HG03196 (cell line): ENCODE data around the gene MLLT10.

Experiments
- ATAC-seq: cut with Tn5 transposase; IDR thresholded peaks from one replicate; pipeline ENCODE4 v1.9.1; 2021; ENCODE audit not compliant: unreplicated experiment

Gene MLLT10

DNA sequence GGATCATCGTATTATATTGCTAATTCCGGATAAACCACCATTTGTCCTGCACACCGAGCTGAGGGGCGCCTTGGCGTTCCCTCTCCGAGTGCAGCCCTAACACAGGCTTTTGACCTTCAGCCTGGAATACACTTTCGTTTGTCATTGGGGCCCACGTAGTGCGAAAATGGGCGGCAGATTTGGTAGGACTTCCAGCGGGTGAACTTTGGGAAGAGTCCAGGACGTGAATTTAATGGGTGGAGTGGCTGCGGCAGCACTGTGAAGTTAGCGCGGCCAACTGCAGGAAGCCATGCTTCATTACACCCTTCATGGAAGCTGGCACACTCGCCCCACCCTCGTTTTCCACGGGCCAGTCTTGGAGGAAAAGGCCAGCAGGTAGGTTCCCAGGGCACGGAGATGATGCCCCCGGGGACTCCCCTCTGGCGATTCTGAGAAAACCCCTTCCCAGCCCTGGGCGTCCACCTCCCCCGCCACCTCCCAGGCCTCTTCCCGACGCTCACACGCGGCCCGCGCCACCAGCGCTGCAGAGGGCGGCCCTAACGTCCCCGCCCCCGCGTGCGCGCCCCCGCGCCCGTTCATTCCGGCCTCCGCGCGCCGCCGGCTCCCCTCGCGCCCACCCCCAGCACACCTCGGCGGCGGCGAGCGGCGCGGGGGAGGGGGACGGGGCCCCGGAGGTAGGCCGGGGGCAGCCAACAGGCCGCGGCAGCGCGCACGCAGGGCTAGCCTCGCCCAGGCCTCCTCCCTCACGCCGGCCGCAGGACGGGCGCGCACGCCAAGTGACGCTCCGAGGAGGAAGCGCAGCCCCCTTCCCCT, at the start of gene MLLT10:
Gene MLLT10, plus strand, starts transcription at position 766 of the 813 bp plus-strand sequence. CDS start 413 bp downstream, outside the sequence.
- ATAC-seq = peak; percentile 85

DNA sequence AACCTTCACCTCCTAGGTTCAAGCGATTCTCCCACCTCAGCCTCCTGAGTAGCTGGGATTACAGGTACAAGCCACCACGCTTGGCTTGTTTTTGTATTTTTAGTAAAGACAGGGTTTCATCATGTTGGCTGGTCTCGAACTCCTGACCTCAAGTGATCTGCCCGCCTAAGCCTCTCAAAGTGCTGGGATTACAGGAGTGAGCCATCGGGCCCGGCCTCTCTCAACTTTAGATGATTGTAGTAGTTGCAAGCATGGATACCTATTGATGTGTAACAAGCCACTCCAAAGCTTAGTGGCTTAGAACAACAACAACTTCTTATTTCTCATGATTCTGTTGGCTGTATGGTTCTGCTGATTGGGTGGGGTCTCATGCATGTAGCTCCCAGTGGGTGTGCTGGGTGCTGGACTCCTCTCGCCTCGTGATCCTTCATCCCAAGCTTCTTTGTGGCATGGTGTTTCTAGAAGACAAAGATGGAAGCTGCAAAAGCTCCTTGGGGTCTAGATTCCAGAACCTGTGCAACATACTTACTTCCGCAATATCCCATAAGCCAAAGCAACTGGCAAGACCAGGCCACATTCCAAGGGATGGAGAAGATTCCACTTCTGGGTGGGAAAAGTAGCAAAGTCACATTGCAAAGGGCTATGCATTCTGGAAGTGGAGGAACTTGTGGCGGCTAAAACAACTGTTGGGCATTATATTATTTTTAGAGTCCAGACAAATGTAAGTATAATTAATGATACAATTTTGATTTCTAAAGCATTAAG, 46.4 kb upstream of the MLLT10 start:
- no peak for ATAC-seq

DNA sequence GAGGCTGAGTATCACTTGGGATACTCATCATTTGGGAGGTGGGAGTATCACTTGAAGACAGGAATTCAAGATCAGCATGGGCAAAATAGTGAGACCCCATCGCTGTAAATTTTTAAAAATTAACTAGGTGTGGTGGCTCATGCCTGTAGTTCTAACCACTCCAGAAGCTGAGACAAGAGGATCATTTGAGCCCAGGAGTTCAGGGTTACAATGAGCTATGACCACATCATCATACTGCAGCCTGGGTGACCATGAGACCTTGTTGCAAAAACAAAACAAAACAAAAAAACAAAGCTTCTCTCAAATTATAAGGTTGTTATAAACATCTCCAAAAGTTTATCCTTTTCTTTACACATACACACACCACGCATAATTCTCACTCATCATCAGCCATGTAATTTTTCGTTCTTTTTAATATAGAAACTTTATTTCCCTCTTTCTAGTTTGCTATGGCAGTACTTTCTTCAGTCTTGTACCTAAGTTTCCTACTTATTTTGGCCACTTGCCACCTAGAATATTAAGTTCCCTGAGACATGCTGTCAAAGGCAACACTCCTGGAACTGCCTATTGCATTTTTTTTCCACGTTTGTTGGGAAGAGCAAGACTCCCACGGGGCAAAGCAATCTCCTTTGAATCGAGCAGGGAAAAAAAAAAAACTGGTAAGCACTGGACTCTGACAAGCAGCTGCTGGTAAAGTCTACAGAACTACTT, 45.6 kb upstream of the MLLT10 start:
- ATAC-seq = no peak

DNA sequence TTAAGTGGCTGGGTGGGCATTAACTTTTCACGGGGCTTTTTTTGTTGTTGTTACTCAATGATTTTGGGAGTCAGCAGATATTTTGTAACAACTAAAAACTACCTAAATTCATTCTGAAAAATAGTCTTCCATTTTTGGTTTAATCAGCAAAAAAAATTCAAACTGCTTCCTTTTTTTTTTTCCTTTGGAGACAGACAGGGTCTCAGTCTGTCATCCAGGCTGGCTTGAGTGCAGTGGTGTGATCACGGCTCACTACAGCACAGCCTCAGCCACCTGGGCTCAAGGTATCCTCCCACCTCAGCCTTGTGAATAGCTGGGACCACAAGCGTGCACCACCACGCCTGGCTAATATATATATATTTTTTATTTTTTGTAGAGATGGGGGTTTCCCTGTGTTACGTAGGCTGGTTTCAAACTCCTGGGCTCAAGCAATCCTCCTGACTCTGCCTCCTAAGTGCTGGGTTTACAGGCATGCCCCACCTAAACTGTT, 45.0 kb upstream of the MLLT10 start:
- ATAC-seq = no peak

DNA sequence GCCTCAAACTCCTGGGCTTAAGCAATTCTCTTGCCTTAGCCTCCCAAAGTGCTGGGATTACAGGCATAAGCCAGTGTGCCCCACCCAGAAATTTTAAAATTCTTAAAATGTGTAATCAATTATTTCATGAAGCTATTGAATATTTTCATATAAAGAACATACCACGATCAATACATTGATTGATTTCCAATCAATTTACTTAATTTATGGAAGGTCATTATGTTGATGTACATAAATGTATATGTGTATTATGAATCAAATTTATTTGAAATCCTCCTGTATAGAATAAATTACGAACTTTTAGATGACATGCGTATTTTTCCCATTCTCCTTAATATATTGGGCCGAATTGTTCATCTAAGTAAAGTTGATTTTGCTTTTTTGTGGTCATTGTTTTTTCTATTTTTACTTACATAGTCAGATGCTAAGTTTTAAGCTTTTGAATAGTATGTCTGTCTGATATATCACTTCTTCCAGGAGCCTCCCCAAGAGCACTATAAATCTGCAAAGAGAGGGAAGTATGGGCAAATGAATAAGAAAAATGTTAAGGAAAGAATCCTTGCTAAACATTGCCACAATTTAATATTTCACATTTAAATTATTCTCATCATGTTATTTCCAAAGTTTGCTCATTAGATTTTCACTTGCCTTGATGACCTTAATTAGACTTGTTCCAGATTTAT, 43.9 kb upstream of the MLLT10 start:
- ATAC-seq = no peak

DNA sequence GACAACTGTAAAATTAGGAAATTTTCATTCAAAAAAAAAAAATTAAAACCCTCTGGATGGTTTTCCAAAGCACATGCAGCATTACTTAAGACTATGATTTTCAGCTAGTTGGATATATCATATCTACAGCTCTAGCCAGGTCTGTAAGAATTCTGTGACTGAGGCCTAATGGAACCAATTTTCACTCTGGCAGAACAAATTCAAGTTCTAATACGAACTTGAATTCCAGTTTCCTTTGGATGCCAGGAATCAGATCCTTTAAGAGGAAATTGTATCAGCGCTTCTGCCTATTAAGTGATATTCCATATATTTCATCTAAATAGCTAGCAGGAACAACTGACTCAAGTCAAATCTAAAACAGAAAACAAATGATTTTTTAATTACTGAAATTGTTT, 43.3 kb upstream of the MLLT10 start:
- no peak for ATAC-seq

DNA sequence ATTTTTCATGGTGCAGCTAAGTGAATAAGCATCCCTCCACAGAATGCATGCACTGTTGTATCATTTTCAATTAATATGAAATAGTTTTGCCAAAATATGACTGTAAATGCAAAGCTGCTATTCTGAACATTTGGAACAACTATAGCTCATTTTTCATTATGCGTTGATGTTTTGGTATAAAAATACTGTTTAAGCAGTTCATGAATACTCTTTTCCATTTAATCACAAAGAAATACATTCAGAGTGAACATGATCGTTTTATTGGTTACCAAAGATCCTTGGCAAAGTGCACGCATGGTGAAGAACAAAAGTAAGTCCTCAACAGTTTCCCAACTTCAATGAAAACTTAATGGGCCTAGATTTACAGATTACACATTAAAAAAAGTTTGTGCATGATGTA, 41.6 kb upstream of the MLLT10 start:
- no peak for ATAC-seq

DNA sequence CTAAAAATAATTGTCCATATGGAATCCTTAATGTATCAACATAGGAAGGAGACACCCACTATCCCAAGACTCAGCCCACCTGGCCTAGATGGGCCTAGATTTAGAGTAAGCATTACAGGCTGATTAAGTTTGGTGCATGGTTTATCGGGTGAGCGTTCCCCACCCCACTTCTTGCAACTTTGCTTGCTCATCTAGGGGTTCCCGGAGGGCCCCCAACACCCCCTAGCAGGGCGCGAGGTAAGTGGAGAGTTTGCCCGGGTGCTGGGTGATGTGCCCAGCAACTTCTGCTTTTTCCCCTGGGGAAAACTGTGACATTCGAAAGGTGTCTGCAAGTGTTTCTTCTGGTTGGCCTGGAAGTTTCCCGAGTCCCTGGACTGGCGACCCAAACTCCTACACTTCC, 40.2 kb upstream of the MLLT10 start:
- no peak for ATAC-seq

DNA sequence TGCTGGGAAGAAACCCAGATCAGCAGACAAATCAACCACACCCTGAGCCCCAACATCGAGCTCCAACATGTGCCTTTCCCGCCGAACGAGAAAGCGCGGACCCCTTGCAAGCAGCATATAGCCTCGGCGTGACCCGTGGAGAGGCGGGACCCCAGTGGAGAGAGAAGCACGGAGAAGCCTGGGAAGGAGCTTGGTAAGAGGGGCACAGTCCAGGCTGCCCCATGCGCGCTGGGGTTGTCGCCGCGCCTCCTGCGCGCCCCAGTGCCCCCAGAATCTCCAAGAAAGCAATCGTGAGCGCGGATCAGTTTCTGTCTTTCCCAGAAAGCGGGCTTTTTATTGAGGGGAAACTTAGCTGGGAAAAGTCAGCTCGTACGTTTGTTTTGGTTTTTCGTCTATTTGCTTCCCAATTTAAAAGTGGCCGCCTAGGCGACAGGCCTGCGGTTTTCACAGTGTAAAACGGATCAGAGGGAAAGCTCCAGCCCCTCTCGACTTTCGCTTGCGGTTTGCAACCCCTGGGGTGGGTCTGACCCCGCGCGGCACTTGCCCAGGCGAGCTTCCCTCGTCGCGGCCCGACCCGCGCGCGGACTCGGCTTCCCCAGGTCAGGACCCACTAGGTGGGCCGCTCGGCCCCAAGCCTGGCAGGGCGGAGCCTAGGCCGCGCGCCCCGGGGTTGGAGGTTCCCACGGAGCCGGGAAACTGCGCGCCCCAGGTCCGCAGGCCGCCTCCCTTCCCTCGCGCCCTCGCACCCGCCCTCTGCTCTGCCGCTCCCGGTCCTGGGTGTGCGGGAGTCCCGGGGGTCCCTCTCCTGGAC, 39.6 kb upstream of the MLLT10 start:
- no peak for ATAC-seq

DNA sequence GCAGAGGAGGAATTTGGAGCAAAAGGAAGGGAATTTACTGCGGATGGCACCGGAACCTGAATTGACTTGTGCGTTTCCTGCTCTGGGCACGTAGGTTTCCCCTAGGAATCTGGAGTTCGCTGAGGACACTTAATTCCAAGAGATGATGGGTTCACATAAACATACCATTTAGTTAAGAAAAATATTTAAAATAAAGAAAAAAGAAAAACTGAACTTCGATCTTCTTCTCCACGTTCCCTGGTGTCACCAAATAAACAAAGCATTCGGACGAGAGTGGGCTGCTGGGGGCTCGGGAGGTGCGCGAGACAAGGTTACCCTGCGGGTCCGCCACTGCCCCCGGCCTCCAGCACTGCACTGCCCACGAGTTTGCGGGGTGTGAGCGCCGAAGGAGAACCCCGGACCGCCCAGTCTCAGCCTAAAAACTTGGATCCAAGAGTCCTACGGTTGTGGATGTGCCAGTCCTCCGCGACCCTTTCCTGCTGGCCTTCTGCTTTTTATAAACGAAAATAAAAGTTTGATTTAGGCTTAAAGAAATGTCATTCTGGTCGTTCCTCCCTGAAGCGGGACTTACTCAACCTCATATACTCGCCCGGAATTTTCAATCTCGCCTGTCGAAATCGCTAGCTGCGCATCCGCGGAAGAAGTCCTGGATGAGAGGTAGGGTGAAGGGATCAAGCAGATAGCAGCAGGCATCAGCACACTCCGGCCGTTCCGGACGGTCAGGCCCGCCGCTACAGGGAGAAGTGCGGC, 38.9 kb upstream of the MLLT10 start:
- ATAC-seq = peak; percentile 2

DNA sequence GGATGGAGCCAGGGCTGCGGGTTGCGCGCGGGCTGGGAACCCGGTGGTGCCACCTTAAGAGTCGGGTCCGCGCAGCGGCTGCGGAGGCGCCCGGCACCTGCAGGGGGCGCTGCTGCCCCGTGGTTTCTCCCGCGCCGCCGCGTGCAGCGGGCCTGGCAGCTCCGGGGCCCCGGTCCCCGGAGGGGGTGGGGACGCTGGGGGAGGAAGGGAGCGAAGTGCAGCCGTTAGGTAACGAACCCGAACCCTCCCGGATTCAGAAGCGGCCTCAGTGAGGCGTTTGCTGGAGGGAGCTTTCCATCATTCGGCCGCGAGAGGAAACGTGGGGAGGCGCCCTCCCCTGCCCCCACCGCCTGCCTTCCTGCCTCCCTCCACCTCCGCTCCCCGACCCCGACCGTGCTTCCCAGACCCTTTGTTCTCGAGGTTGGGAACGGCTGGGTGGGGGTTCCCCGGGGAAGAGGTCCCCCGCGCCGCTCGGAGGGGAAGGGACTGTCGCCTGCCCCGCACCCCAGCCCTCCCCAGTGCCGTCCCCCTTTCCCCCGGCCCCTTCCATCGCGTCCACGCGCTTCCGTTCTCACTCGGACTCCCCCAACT, 38.2 kb upstream of the MLLT10 start:
- peak; percentile 84 for ATAC-seq

DNA sequence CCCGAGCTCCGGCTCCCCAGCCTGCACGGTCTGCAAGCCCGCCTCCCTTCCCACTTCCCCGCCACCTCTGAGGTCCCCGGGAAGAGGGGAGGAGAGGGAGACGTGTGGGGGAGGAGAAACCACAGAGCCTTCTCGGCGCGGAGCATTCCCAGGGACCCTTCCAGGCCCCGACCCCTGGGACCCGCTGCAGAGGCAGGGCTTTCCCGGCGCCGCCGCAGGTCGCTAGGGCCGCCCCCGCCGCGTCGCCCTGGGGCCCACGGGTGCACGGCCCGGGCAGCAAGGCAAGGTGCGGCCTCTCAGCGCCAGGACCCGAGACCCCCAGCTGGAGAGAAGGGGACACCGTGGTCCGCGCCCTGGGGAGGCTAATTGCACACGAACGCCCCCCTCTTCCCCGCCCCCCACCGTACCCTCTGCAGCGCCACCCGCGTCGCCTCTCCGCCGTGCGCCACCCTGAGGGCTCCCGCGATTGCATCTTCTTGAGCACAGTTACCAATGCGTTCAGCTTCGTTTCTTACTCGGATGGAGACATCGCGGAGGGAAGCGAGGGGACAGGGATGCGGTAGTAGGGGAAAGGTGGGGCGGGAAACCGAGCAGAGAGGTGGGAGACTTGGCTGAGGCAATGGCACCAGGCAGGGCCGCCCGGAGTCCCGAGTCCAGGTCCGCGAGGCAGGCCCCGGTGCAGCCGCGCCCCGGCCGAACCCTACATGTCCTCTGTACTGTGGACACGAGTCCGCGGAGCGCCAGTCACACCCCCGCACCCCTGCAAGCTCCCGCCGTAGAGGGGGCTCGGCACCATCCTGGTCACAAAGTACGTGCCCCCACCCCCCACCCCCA, 37.5 kb upstream of the MLLT10 start:
- no peak for ATAC-seq

DNA sequence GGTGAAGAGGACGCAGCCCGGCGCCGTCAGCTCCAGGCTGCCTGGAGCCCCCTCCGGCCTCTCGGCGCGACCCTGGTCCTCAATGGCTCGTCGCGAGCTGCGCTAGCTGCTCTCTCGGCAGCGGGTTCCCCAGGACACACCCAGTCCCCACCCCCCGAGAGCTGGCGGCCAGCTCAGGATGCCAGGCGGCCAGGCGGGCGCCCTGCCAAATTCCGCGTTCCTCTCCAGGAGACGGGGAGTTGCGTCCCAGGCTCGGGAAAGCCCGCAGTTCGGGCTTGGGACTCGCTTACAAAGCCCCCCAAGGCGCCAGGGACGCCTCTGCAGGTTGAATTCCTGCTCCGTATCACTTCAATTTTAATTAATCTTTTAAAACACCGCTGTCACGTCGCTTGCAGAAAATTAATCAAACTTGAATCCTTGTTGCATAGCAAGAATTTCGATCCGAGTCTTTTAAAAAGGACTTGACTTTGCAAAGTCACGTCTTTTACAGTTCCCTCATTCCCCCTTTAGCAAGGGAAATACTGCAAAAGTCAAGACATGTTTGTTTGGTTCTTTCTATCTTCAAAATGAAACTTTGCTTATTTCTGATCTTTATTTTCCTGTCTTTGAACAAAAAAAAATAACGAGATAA, 36.7 kb upstream of the MLLT10 start:
- ATAC-seq = no peak

DNA sequence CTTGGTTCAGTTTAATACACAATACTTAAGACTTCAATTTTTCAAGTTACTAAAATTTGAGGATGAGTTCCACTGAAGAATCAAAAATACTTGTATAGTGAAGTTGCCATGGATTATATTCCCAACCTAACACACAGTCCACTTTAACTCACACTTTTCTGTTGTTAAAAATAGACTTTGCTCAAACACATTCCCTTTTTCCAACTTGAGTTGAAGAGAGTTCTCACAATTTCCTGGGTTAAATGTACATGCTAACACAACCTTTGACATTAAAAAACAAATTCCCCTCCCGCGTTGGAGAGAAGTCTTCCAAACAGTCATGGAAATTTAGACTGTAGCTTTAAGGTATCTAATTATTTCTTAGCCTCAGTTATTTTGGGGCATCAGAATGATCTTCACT, 35.7 kb upstream of the MLLT10 start:
- ATAC-seq = no peak

DNA sequence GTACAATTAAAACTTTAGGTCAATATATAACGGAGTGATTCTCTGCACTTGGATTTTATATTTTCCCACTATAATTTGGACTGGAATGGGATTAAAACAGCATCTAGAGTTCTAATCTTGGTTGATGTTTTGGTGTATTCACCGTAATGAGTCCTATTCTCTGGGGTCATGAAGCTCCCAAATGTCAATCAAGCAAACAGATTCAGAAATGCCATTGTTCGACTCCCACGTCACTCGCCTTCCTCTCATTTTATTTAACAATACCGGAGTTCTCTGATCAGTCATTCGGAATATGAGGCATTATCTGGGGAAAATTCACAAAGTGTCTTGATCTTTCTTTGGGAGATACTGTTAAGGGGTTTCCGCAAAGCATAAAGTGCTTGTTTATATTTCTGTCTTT, 35.0 kb upstream of the MLLT10 start:
- ATAC-seq = no peak

DNA sequence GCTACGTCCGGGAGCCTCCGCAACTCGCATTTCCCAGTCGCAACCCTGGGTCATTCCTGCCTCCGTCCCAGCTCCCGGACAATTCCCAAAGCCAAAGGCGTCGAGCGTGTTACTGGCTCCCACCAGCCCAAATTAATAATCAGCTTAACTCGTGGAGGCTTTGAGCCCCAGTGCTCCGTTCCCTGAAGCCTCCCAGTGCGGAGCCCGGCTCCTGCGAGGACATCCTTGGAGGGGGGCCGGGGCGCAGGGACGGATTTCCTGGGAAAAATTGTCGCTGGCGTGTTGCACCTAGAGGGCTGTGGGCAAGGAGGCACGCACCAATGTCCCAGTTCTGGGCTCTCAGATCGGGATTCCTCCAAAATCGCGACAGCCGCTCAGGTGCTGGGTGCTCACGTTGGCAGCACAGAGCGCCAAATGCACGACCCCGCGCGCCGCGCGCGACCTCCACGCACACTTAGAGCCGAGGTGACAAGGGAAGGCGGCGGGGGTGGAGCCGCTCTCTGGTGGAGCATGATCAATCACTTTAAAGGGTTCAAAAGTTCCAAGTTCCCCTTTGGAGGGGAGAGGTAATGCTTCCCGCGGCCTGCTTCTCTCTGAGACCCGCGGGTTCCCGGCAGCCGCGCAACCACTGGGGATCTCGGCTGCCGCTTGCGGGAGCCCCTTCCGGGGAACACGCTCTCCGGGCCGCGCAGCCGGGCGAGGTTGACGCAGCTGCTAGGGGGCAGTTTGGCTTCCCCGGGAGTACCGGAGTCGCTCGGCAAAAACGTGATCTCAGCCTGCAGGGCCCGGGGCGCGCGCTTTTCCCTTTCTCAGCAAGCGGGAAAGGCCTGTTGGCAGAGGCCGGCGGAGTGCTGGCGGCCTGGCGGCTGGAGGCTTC, 34.1 kb upstream of the MLLT10 start:
- ATAC-seq = no peak

DNA sequence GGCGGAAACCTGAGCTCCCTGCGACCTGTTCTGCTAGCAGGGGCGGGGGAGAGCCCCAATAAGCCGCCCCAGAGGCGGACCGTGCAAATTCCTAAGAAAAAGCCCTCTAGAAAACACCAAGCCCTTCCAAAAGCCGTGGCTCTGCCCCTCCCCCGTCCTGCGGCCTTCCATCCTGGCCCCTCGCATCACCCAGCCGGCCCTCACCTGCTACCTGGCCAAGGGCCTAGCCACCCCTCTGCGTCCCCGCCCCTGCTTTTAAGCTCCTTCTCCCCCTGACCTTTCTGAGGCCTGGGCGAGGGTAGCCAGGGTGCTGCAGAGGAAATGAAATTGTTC, 33.5 kb upstream of the MLLT10 start:
- ATAC-seq = no peak
